ENCODE data around the gene RDX.

The RDX gene

DNA sequence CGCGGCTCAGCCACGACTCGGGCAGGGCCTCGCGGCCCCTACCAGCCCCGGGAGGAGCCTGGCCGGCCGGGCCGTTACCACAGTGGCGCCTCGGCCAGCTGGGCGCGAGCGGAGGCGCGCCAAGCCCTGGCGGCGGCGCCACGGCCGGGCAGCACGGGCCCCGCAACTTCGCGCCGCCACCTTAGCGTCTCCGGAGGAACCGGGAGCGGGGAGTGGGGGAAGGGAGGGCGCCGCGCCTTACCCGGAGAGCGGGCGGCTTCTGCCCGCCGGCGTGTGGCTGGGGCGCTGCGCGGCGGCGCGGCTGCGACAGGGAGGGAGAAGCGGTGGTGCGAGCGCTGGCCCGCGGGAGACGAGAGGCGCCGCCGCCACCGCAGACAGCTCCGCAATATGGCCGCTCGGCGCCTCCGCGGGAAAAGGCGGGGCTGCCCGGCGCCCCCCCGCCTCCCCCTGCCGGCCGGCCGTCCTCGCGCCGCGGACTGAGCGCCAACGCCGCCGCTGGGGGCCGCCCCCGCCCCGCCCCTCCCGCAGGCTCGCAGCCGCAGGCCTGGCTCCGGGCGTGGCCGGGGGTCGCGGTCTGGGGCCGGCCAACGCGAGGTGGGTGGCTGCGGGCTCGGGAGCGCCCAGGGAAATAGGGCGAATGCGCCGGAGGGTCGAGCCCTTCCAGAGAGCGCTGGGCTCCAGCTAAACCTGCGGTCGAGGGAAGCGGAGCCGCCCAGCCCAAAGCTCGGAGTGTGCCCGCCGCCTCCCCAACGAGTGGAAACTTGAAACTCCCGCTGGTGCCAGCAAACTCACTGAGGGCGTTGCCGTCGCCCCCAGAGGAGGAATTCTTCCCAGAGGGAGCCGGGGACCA, at the start of gene RDX:
RDX (minus strand) TSS at position 389 of the 850 bp plus-strand sequence. CDS start 16,922 bp downstream, outside the sequence.
- H3K27me3 ChIP-seq (replicated peaks; ENCODE audit: insufficient read depth, low read length), result no peaks in the 10 kb centered on the region
- H3K4me1 ChIP-seq (ENCODE audit: low read length), result peaks cover 12% of the 10 kb centered on the region; the same call in 1 of the 2 replicates
- peak within 1 kb of the TSS; percentile 67 for H3K27ac ChIP-seq (ENCODE audit: low read length)
- H3K4me3 ChIP-seq (ENCODE audit: low read length), result peak within 1 kb of the TSS; percentile 89
- TF ChIP-seq EZH2 (optimal IDR thresholded peaks at IDR 0.05; ENCODE audit: low read depth, low read length) (no peak), EZH2phosphoT487 (IDR thresholded peaks at IDR 0.05; ENCODE audit: low read length) (no peak)
- TF ChIP-seq, protein P1, sequence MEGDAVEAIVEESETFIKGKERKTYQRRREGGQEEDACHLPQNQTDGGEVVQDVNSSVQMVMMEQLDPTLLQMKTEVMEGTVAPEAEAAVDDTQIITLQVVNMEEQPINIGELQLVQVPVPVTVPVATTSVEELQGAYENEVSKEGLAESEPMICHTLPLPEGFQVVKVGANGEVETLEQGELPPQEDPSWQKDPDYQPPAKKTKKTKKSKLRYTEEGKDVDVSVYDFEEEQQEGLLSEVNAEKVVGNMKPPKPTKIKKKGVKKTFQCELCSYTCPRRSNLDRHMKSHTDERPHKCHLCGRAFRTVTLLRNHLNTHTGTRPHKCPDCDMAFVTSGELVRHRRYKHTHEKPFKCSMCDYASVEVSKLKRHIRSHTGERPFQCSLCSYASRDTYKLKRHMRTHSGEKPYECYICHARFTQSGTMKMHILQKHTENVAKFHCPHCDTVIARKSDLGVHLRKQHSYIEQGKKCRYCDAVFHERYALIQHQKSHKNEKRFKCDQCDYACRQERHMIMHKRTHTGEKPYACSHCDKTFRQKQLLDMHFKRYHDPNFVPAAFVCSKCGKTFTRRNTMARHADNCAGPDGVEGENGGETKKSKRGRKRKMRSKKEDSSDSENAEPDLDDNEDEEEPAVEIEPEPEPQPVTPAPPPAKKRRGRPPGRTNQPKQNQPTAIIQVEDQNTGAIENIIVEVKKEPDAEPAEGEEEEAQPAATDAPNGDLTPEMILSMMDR (IDR thresholded peaks at IDR 0.05; ENCODE audit: low read length), result no peak
- H3K9ac ChIP-seq (ENCODE audit: low read length), result peak within 1 kb of the TSS; percentile 85
- H4K20me1 ChIP-seq (ENCODE audit: insufficient read depth, low read length), result no peaks in the 10 kb centered on the region; the same call in none of the 2 replicates
- H3K36me3 ChIP-seq (replicated peaks; ENCODE audit: insufficient read depth, low read length), result no peaks in the 10 kb centered on the region
- DNase-seq, result peak; percentile 77
- peak within 1 kb of the TSS; percentile 87 for H3K4me2 ChIP-seq (ENCODE audit: low read depth, low read length)
- peak within 1 kb of the TSS; percentile 91 for H2AFZ ChIP-seq (ENCODE audit: low read length)
- H3K79me2 ChIP-seq (ENCODE audit: low read length), result peaks cover 46% of the 10 kb centered on the region
- no peaks in the 10 kb centered on the region for H3K9me3 ChIP-seq (replicated peaks; ENCODE audit: insufficient read depth, low read length)
- H3K9me2 ChIP-seq (replicated peaks; ENCODE audit: insufficient read depth, low read length), result no peaks in the 10 kb centered on the region
- H3F3A ChIP-seq (ENCODE audit: insufficient read depth, low read length), result peaks cover 17% of the 10 kb centered on the region

DNA sequence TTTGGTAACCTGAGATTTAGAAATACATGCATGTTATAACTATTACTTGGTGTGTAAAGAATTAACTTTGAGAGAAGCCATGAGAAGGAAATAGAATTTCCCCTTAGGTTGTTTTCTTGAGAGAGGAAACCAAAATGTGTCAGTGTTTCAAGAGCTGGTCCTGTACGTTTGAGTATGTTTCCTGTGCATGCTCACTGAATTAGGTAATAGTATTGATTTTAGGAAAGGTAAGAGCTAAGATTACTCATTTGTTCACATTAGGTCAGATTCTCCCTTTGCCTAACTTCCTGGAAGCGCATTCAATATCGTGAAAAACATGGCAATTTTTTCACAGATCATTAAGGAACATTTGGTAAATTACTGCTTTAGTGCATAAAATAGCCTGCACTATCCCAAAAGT, 49.3 kb upstream of the RDX start:
- H4K20me1 ChIP-seq (ENCODE audit: insufficient read depth, low read length), result no peaks in the 10 kb centered on the region
- H3K9ac ChIP-seq (ENCODE audit: low read length), result no peak overlapping the region
- H3K9me3 ChIP-seq (replicated peaks; ENCODE audit: insufficient read depth, low read length), result no peaks in the 10 kb centered on the region
- H3K27ac ChIP-seq (ENCODE audit: low read length), result no peak overlapping the region
- TF ChIP-seq EZH2 (optimal IDR thresholded peaks at IDR 0.05; ENCODE audit: low read depth, low read length), result no peak
- TF ChIP-seq, protein P1 (IDR thresholded peaks at IDR 0.05; ENCODE audit: low read length), result no peak
- TF ChIP-seq EZH2phosphoT487 (IDR thresholded peaks at IDR 0.05; ENCODE audit: low read length), result no peak
- no peak overlapping the region for H3K4me3 ChIP-seq (ENCODE audit: low read length)
- no peak overlapping the region for H2AFZ ChIP-seq (ENCODE audit: low read length)
- H3K27me3 ChIP-seq (replicated peaks; ENCODE audit: insufficient read depth, low read length), result no peaks in the 10 kb centered on the region
- H3K36me3 ChIP-seq (replicated peaks; ENCODE audit: insufficient read depth, low read length), result no peaks in the 10 kb centered on the region
- peaks cover 6% of the 10 kb centered on the region; the same call in 1 of the 2 replicates for H3K4me1 ChIP-seq (ENCODE audit: low read length)
- DNase-seq, result no peak
- no peak overlapping the region for H3K4me2 ChIP-seq (ENCODE audit: low read depth, low read length)
- H3K9me2 ChIP-seq (replicated peaks; ENCODE audit: insufficient read depth, low read length), result no peaks in the 10 kb centered on the region
- no peaks in the 10 kb centered on the region for H3K79me2 ChIP-seq (ENCODE audit: low read length)
- H3F3A ChIP-seq (ENCODE audit: insufficient read depth, low read length), result no peaks in the 10 kb centered on the region; the same call in 1 of the 2 replicates

DNA sequence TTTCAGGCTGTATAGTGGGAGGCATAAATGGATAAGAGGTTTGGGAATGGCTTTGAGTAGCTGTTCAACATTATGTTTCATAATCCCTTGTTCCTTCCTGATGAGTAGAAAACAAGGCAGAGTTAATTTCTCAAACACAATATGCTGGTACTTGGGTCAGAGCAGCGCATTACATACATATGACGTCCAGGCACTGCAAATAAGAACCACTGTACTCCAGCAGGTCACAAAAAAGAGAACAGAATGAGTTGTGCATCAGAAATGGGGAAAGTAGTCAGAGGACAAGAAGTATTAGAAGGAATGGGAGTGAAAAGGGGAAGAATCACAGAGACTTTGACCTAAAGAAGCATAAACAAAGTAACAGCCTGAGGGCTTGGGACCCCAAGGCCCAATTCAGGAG, 44.0 kb upstream of the RDX start:
- no peaks in the 10 kb centered on the region for H3K4me1 ChIP-seq (ENCODE audit: low read length)
- no peaks in the 10 kb centered on the region for H3K36me3 ChIP-seq (replicated peaks; ENCODE audit: insufficient read depth, low read length)
- H3K27me3 ChIP-seq (replicated peaks; ENCODE audit: insufficient read depth, low read length), result no peaks in the 10 kb centered on the region
- no peaks in the 10 kb centered on the region for H3K9me3 ChIP-seq (replicated peaks; ENCODE audit: insufficient read depth, low read length)
- H3K79me2 ChIP-seq (ENCODE audit: low read length), result no peaks in the 10 kb centered on the region
- H3K9me2 ChIP-seq (replicated peaks; ENCODE audit: insufficient read depth, low read length), result no peaks in the 10 kb centered on the region
- no peak overlapping the region for H2AFZ ChIP-seq (ENCODE audit: low read length)
- DNase-seq, result no peak
- H4K20me1 ChIP-seq (ENCODE audit: insufficient read depth, low read length), result no peaks in the 10 kb centered on the region
- no peak for TF ChIP-seq EZH2 (optimal IDR thresholded peaks at IDR 0.05; ENCODE audit: low read depth, low read length)
- TF ChIP-seq, protein P1 (IDR thresholded peaks at IDR 0.05; ENCODE audit: low read length), result no peak
- no peak for TF ChIP-seq EZH2phosphoT487 (IDR thresholded peaks at IDR 0.05; ENCODE audit: low read length)
- no peaks in the 10 kb centered on the region for H3F3A ChIP-seq (ENCODE audit: insufficient read depth, low read length)
- no peak overlapping the region for H3K4me2 ChIP-seq (ENCODE audit: low read depth, low read length)
- no peak overlapping the region for H3K9ac ChIP-seq (ENCODE audit: low read length)
- no peak overlapping the region for H3K4me3 ChIP-seq (ENCODE audit: low read length)
- no peak overlapping the region for H3K27ac ChIP-seq (ENCODE audit: low read length)
